Measurements from ENCODE around the gene MRPL58.

Gene MRPL58

DNA sequence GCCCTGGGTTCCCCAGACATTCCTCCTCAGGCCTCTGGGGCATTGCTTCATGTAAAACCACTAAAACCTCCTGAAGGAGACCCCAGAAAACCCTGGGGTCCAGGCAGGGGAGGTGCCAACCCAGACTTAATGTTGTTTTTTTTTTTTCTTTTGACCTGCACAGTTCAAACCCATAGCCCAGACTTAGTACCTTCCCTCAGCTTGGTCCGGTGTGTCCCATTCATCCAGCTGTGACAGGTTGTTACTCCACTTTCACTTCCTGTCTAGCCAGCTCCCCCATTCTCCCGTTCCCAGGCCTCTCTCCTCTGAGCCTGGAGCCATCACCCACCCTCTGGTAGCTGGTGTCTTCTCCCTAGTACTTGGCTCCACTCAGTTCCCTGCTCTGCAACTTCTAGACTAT is 20.2 kb upstream of the MRPL58 start:
- Histone ChIP-seq H2AFZ (no peak overlapping the region), H3K27ac (no peak overlapping the region), H3K27me3 (ENCODE audit: control insufficient read depth, insufficient read depth, low read length) (no peaks in the 10 kb centered on the region), H3K4me2 (ENCODE audit: low read length) (peak overlapping the region; percentile 39), H3K79me2 (peaks cover 1% of the 10 kb centered on the region), H3K4me3 (ENCODE audit: low read depth, low read length) (no peak overlapping the region), H3K4me1 (peaks cover 8% of the 10 kb centered on the region), H3K9me3 (ENCODE audit: control insufficient read depth, low read length) (no peaks in the 10 kb centered on the region), H3K9ac (no peak overlapping the region), H3K36me3 (ENCODE audit: control insufficient read depth, insufficient read depth, low read length) (no peaks in the 10 kb centered on the region)
- TF ChIP-seq, protein P1, sequence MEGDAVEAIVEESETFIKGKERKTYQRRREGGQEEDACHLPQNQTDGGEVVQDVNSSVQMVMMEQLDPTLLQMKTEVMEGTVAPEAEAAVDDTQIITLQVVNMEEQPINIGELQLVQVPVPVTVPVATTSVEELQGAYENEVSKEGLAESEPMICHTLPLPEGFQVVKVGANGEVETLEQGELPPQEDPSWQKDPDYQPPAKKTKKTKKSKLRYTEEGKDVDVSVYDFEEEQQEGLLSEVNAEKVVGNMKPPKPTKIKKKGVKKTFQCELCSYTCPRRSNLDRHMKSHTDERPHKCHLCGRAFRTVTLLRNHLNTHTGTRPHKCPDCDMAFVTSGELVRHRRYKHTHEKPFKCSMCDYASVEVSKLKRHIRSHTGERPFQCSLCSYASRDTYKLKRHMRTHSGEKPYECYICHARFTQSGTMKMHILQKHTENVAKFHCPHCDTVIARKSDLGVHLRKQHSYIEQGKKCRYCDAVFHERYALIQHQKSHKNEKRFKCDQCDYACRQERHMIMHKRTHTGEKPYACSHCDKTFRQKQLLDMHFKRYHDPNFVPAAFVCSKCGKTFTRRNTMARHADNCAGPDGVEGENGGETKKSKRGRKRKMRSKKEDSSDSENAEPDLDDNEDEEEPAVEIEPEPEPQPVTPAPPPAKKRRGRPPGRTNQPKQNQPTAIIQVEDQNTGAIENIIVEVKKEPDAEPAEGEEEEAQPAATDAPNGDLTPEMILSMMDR (IDR thresholded peaks at IDR 0.05) = no peak

DNA sequence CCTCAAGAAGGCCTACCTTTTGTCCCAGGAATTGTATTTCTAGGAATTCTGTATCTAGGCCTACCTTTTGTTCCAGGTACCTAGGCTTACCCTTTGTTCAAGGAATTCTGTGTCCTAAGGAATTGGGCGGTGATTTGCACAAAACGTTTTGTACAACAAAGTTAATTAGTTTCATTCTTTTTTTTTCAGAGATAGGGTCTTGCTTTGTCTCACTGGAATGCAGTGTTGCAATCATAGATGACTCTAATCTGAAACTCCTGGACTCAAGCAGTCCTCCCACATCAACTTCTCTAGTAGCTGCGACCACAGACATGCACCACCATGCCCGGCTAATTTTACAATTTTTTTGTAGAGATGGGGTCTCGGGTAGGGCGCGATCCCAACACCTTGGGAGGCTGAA is 18.0 kb upstream of the MRPL58 start:
- TF ChIP-seq, protein P1 (IDR thresholded peaks at IDR 0.05) = no peak
- peaks cover 3% of the 10 kb centered on the region for H3K79me2 ChIP-seq
- no peak overlapping the region for H3K4me2 ChIP-seq (ENCODE audit: low read length)
- H3K27ac ChIP-seq = no peak overlapping the region
- H3K36me3 ChIP-seq (ENCODE audit: control insufficient read depth, insufficient read depth, low read length) = no peaks in the 10 kb centered on the region
- no peaks in the 10 kb centered on the region for H3K27me3 ChIP-seq (ENCODE audit: control insufficient read depth, insufficient read depth, low read length)
- no peak overlapping the region for H3K9ac ChIP-seq
- H2AFZ ChIP-seq = no peak overlapping the region
- H3K4me3 ChIP-seq (ENCODE audit: low read depth, low read length) = no peak overlapping the region
- no peaks in the 10 kb centered on the region for H3K4me1 ChIP-seq
- no peaks in the 10 kb centered on the region for H3K9me3 ChIP-seq (ENCODE audit: control insufficient read depth, low read length)

DNA sequence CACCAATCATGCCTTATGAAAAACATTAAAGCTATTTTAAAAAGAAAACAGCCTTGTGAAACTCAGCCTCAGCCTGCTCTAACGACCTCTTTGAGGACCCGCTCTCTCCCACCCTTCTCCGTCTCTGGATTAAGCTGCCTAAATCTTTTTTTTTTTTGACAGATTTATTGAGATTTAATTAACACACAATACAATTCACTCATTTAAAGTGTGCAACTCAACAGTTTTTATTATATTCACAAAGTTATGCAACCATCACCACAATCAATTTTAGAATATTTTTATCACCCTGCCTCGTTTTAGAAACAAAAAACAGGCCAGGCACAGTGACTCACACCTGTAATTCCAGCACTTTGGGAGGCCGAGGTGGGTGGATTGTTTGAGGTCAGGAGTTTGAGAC is 16.6 kb upstream of the MRPL58 start:
- Histone ChIP-seq H3K27me3 (ENCODE audit: control insufficient read depth, insufficient read depth, low read length) (no peaks in the 10 kb centered on the region), H3K4me2 (ENCODE audit: low read length) (no peak overlapping the region), H3K9ac (no peak overlapping the region), H3K9me3 (ENCODE audit: control insufficient read depth, low read length) (no peaks in the 10 kb centered on the region), H3K36me3 (ENCODE audit: control insufficient read depth, insufficient read depth, low read length) (no peaks in the 10 kb centered on the region), H2AFZ (no peak overlapping the region), H3K27ac (no peak overlapping the region), H3K4me1 (no peaks in the 10 kb centered on the region), H3K79me2 (peaks cover 3% of the 10 kb centered on the region), H3K4me3 (ENCODE audit: low read depth, low read length) (no peak overlapping the region)
- TF ChIP-seq, protein P1 (IDR thresholded peaks at IDR 0.05) = no peak

DNA sequence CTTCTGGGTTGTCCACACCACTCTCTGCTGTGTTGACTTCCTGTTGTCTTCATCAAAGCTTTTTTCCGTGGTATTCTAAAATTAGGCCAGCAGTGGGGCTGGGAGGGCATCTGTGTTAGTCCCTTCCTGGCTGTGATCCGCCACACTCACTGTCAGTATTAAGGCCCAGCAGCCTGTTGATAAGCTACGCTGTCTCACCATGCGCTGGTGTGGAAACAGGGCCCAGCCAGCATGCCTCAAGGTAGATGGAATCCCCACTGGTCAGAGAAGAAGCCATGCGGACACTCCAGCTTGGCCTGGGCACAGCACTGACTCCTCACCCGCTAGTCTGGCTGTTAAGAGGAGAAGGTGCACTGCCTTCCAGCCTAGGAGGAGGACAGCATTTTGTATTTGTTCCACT is 13.7 kb upstream of the MRPL58 start:
- TF ChIP-seq, protein P1 (IDR thresholded peaks at IDR 0.05) = no peak
- H3K9me3 ChIP-seq (ENCODE audit: control insufficient read depth, low read length) = no peaks in the 10 kb centered on the region
- H2AFZ ChIP-seq = no peak overlapping the region
- no peaks in the 10 kb centered on the region for H3K36me3 ChIP-seq (ENCODE audit: control insufficient read depth, insufficient read depth, low read length)
- no peak overlapping the region for H3K4me2 ChIP-seq (ENCODE audit: low read length)
- H3K27me3 ChIP-seq (ENCODE audit: control insufficient read depth, insufficient read depth, low read length) = no peaks in the 10 kb centered on the region
- no peak overlapping the region for H3K27ac ChIP-seq
- H3K4me3 ChIP-seq (ENCODE audit: low read depth, low read length) = no peak overlapping the region
- H3K4me1 ChIP-seq = no peaks in the 10 kb centered on the region
- H3K9ac ChIP-seq = no peak overlapping the region
- peaks cover 3% of the 10 kb centered on the region for H3K79me2 ChIP-seq

DNA sequence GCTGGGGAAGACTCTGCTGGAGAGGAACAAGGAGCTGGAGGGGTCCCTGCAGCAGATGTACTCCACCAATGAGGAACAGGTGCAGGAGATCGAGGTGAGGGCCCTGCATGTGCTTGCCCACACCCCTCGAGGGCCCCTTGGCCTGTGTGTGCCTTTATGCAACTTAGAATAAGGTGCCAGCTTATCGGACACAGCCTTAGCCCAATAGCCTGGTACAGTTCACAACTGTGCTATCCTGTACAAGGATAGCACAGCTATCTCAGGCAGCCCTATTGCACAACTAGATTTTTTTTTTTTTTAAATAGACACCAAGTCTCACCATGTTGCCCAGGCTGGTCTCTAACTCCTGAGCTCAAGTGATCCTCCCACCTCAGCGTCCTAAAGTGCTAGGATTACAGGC is 12.9 kb upstream of the MRPL58 start:
- H3K79me2 ChIP-seq = peaks cover 3% of the 10 kb centered on the region
- no peak overlapping the region for H3K4me3 ChIP-seq (ENCODE audit: low read depth, low read length)
- H3K27me3 ChIP-seq (ENCODE audit: control insufficient read depth, insufficient read depth, low read length) = no peaks in the 10 kb centered on the region
- H3K4me1 ChIP-seq = no peaks in the 10 kb centered on the region
- TF ChIP-seq, protein P1 (IDR thresholded peaks at IDR 0.05) = no peak
- no peaks in the 10 kb centered on the region for H3K36me3 ChIP-seq (ENCODE audit: control insufficient read depth, insufficient read depth, low read length)
- no peak overlapping the region for H3K9ac ChIP-seq
- H3K4me2 ChIP-seq (ENCODE audit: low read length) = no peak overlapping the region
- no peak overlapping the region for H2AFZ ChIP-seq
- no peak overlapping the region for H3K27ac ChIP-seq
- no peaks in the 10 kb centered on the region for H3K9me3 ChIP-seq (ENCODE audit: control insufficient read depth, low read length)
